GM19372 (cell line): ENCODE results near the gene DUSP12.

ENCODE experiments used
- ATAC-seq: cut with Tn5 transposase; IDR thresholded peaks from one replicate; pipeline ENCODE4 v1.9.1; 2021; ENCODE audit warnings: mild to moderate bottlenecking, low read depth, moderate library complexity; ENCODE audit not compliant: unreplicated experiment

The DUSP12 gene

GRCh38 chr1:161805399-161806197, 56.0 kb downstream of the DUSP12 start:
- ATAC-seq = no peak
